SH-SY5Y (cell line): ENCODE results near the gene NEURL2.

Source experiments
- GATA2 ChIP-seq: IDR thresholded peaks from 2 replicates; pipeline ENCODE4 v1.6.1; 2011; ENCODE audit warnings: mild to moderate bottlenecking, low read depth, low read length
- GATA3 ChIP-seq: IDR thresholded peaks from 2 replicates; pipeline ENCODE4 v1.6.1; 2011; ENCODE audit warnings: low read depth, mild to moderate bottlenecking, low read length, moderate library complexity

The NEURL2 gene

DNA sequence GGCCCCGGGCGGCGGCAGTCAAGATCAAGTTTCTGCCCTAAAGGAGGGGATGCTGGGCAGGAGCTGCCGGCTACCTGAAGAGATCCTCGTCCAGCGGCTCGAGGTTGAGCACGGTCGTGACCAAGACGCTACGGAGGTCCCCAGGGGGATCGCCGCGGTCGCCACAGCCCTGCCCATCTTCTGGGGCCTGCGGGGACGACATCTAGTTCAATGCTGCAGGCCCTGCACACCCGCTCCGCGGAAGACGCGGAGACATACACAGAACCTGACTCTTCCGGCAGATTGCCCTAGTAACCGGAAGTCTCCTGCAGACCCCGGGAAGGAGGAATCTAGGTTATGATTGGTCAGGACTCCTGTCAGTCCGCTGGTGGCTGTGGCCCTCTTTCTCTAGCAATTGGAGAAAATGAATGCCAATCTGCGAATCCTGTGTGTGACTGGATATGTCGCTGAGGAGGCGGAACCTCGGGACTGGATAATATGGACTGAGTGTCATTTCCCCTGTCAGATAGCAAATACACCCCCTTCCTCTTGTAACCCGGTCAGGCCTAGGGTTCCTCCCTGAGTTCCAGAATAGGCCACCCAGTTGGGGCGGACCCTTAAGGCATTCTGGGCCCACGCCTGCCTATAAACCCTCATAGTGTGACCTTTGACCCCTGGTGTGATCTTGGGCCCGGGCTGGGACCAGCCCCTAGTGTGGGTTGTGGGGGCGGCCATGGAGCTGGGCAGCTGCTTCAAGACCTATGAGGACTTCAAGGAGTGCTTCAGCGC lies 33.7 kb downstream of the NEURL2 start, which contains the start of the genes ACOT8 and ZSWIM3:
TSS of gene ACOT8 (minus strand) at position 279 of the 768 bp plus-strand sequence. CDS start at position 202, 77 bp downstream.
TSS of gene ZSWIM3 (plus strand) at position 501 of the 768 bp plus-strand sequence. CDS start at position 713, 212 bp downstream.
- no peak for TF ChIP-seq GATA3
- no peak for TF ChIP-seq GATA2

DNA sequence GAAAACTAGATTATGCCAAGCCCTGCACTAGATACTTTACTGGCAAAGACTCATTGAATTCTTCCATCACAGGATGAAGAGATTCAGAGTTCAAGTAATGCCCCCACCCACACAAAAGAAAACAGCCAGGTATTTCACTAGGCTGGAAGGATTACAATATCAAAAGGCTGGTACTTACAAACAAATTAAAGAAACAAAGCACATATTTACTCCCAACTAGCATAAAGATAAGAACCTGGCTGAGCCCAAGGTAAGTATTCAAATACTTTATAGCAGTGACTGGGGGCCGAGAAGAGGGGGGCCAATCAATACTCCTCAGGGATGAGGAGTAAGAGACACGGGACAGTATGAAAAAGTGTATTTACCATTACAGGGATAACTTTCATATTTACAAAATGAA lies 37.5 kb downstream of the NEURL2 start:
- TF ChIP-seq GATA2 (no peak), GATA3 (no peak)

DNA sequence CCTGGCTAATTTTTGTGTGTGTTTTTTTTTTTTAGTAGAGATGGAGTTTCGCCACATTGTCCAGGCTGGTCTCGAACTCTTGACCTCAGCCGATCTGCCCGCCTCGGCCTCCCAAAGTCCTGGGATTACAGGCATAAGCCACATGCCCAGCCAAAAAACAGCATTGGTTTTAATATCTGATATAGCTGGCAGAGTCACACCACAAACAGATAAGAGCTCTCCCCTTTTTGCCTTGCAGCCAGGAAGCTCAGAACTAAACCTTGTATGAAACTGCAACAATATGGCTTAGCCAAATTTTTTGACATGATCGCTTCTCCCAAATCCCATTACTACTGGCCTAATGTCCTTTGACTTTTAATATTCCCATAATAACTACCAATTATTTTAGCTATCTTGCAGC lies 38.7 kb downstream of the NEURL2 start:
- TF ChIP-seq GATA2 (no peak), GATA3 (no peak)

- TF ChIP-seq GATA2 (no peak), GATA3 (no peak)
Observed at GRCh38 chr20:45851501-45851900, 39.5 kb downstream of the NEURL2 start.

- TF ChIP-seq GATA2: no peak
- no peak for TF ChIP-seq GATA3
Observed at GRCh38 chr20:45850926-45851325, 40.1 kb downstream of the NEURL2 start.

GRCh38 chr20:45850238-45850637 lies 40.8 kb downstream of the NEURL2 start:
- TF ChIP-seq GATA3: no peak
- TF ChIP-seq GATA2: no peak

DNA sequence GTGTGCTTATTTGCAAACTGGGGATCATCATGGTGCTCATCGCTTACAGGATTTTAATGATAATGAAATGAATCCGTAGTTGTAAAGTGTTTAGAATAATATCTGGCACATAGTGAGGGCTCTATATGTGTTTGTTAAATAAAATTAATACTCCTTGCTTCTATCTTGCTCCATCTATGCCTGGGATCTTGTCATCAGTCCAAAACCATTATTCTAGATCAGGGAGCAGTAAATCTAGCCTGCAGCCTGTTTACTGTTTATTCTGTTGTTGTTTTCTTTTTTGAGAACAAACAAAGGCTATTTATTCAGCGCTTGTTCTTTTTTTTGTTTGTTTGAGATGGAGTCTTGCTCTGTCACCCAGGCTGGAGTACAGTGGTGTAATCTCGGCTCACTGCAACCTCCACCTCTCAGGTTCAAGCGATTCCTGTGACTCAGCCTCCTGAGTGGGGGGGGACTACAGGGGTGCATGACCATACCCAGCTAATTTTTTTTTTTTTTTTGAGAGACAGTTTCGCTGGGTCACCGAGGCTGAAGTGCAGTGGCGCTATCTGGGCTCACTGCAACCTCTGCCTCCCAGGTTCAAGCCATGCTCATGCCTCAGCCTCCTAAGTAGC lies 41.9 kb downstream of the NEURL2 start:
- TF ChIP-seq GATA3 (no peak), GATA2 (no peak)

DNA sequence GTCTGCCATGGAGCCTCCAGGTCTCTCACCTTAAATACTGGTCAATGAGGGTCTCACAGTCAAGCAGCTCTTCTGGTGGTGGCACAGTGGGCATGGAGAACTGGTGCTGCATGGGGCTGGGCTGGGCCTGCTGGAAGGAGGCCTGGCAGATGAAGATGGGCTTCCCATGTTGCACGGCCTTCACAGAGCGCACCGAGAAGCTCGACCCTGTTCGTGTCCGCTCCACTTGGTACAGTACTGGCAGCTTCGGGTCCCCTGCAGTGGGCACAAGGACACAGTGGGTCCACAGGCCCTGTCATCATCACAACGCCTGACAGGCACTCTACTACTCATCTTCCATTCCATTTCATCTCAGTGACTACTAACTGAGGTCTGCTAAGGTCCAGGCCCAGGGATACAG lies 42.6 kb downstream of the NEURL2 start:
- TF ChIP-seq GATA3 (no peak), GATA2 (no peak)

- no peak for TF ChIP-seq GATA2
- TF ChIP-seq GATA3: no peak
Observed at GRCh38 chr20:45845452-45845851, 45.6 kb downstream of the NEURL2 start.

- no peak for TF ChIP-seq GATA3
- TF ChIP-seq GATA2: no peak
Observed at GRCh38 chr20:45843506-45843905, 47.5 kb downstream of the NEURL2 start.

DNA sequence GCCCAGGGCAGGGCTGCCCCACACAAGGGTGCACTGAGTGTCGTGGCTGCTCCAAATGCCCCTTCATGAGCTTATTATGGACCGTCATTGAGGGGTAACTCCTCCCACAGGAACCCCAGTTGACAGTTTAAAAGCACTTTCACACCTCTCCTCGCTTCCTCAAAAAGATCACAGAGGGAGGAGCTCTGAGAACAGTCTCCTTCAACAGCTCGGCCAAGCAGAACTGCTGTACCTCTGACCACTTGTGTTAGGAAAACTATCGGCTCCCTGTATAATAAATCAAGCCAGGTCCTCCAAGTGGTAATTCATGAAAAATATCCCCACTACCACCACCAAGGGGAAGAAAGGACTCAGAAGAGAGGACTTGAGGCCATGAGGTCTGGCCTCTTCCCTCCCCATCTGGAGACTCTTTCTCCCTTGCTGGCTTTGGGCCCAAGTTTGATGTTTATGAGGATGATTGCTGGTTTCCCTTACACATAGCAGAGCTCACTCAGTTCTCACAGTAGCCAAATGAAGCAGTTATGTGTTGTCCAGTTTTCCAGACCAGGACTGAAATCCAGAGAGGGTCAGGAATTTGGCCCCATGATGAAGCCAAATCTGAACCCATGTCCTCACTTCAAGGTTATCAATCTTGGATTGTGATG lies 48.7 kb downstream of the NEURL2 start:
- TF ChIP-seq GATA2: no peak
- TF ChIP-seq GATA3: no peak

GRCh38 chr20:45841407-45842129 lies 49.4 kb downstream of the NEURL2 start:
- TF ChIP-seq GATA3 (no peak), GATA2 (no peak)

GRCh38 chr20:45840700-45841198 lies 50.3 kb downstream of the NEURL2 start:
- TF ChIP-seq GATA3 (no peak), GATA2 (no peak)
